MG63 (cell line): ENCODE data around the gene AQP2. TPM values are rescaled to one million over a fixed set of nuclear protein-coding genes. Genes with fewer than 3 reads are reported as not detected.
"Not testable (repeated sequence)": the region's sequence is repeated elsewhere in the genome, so short reads cannot be mapped to it uniquely, and the experiment has no call there.

ENCODE experiments used
- DNase-seq: peaks from one replicate; pipeline ENCODE4 v3.0.0-alpha.2; 2020
- H3K27me3 ChIP-seq: fragments of 250-450 bp; sonication (Bioruptor Pico); 2 replicates; pipeline ENCODE4 v1.5.1; 2020; ENCODE audit warnings: mild to moderate bottlenecking, moderate library complexity
- H3K36me3 ChIP-seq: fragments of 250-450 bp; sonication (Bioruptor Pico); 2 replicates; pipeline ENCODE4 v1.5.1; 2020; ENCODE audit warnings: mild to moderate bottlenecking, moderate library complexity
- H3K4me3 ChIP-seq: fragments of 250-450 bp; sonication (Bioruptor Pico); 2 replicates; pipeline ENCODE4 v1.5.1; 2020; ENCODE audit warnings: mild to moderate bottlenecking, moderate library complexity
- H3K9me3 ChIP-seq: fragments of 250-450 bp; sonication (Bioruptor Pico); 2 replicates; pipeline ENCODE4 v1.5.1; 2020; ENCODE audit warnings: mild to moderate bottlenecking, moderate library complexity
- total RNA-seq: library from RNA; depleted of rRNA; stranded (reverse); fragments of >200 nt; shearing (Covaris generic); gene quantifications from 2 replicates; pipeline ENCODE4 v1.2.3, GENCODE V29; 2014; ENCODE audit warnings: low replicate concordance; rRNA removed

AQP2 gene
- total RNA-seq, 1 experiment from 2014 or later: not detected

DNA sequence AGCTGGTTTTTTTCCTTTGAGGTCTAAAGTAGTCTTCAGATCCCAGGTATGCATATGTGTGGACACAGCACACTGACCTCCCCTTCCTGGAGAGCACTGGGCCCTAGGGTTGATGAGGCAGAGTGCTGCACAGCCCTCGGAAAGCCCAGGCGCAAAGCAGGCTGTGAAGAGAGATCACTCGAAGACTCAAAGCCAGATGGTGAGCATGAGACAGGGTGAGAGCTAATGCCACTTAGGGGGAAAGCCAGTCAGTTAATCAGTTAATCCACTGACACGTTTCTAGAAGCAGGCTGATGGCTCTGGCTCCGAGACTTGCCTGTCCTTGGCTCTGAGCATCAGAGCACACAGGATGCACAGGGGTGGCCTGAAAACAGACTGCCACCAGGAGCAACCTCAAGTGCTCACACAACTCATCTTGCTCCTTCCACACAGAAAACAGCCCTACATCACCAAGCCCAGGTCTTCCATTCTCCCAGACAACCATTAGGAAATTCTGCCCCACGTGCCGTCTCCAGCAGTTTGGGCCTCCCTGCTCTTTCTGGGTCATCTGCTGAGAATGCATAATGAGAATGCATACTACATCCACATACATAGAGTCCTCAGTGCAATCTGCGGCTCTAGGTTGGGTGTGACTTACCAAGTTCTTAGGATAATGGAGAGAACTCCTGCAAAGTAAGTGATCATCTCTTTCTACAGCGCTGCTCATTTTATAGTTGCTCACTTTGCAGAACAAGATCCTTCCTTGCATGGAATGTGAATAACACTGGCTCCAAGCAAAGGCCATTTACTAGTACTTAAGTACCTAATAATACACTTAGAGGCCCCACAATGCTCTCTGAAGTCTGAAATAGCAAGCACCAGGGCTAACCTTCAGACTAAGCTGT lies 34.2 kb downstream of the AQP2 start:
- no peak overlapping the region for H3K4me3 ChIP-seq
- DNase-seq: no peak
- peaks cover 52% of the 10 kb centered on the region for H3K36me3 ChIP-seq
- no peaks in the 10 kb centered on the region for H3K9me3 ChIP-seq
- no peaks in the 10 kb centered on the region for H3K27me3 ChIP-seq

GRCh38 chr12:49985981-49986380 lies 35.4 kb downstream of the AQP2 start:
- Histone ChIP-seq H3K9me3 (no peaks in the 10 kb centered on the region), H3K4me3 (no peak overlapping the region), H3K36me3 (peaks cover 62% of the 10 kb centered on the region), H3K27me3 (no peaks in the 10 kb centered on the region)
- DNase-seq: no peak

DNA sequence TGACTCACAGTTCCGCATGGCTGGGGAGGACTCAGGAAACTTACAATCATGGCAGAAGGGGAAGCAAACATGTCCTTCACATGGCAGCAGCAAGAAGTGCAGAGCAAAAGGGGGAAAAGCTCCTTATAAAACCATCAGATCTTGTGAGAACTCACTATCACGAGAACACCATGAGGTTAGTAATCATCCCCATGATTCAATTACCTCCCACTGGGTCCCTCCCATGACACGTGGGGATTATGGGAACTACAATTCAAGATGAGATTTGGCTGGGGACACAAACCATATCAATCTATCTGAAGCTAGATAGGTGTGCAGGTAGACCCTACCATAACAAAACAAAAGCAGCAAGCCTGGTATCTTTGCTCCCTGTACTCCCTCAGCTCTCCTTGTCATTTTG lies 35.9 kb downstream of the AQP2 start:
- not testable (repeated sequence) for H3K9me3 ChIP-seq, DNase-seq, H3K27me3 ChIP-seq, H3K4me3 ChIP-seq
- H3K36me3 ChIP-seq: peaks cover 64% of the 10 kb centered on the region

DNA sequence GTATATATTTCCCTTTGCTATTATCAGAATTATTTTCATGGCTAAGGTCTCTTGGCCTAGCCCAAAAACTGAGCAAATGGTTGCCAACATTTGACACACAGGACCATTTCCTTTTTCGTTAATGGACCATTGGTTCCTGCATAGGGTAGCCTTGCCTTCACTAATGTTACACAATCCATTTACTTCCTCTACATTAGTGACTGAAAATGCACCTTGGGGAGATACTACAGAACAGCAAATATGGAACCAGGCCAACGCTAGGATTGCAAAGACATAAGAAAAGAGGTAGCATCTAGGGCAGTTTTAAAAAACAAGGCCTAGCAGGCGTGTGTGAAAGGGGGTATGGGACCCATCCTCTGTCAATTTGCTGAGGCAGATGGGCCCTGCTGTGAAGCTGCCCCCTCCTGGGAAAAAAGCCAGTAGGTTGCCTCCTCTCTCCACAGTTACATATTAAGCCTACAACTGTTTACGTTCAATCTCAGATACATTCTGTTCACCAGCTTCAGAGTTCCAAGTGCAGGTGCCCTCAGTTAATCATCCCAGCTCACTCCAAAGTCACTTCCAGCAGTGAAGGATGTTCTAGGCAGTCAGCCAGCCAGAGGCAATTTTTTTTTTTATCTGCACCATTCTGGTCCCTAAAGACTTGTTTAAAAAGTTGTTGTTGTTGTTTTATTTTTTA lies 37.2 kb downstream of the AQP2 start:
- no peak overlapping the region for H3K4me3 ChIP-seq
- no peaks in the 10 kb centered on the region for H3K9me3 ChIP-seq
- no peak for DNase-seq
- H3K36me3 ChIP-seq: peaks cover 77% of the 10 kb centered on the region
- no peaks in the 10 kb centered on the region for H3K27me3 ChIP-seq

DNA sequence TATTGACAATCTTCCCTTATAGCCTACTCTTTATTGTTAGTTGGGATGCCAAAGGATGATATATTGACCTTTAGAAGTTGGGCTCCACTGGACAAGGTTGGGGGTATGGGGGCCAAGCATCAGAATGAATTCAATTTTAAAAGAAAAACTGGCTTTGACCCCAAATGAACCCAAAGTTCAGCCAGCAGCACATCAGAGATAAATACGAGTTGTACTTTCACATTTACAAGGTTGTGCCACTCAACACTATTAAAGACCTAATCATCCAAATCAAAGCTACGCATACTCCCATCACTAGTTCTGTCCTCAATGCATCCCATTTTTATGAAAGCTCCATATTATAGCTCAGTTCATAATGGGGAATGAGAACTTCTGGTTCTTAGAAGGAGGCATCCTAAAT lies 38.9 kb downstream of the AQP2 start:
- peaks cover 88% of the 10 kb centered on the region for H3K36me3 ChIP-seq
- DNase-seq, H3K4me3 ChIP-seq, H3K27me3 ChIP-seq, H3K9me3 ChIP-seq: not testable (repeated sequence)

DNA sequence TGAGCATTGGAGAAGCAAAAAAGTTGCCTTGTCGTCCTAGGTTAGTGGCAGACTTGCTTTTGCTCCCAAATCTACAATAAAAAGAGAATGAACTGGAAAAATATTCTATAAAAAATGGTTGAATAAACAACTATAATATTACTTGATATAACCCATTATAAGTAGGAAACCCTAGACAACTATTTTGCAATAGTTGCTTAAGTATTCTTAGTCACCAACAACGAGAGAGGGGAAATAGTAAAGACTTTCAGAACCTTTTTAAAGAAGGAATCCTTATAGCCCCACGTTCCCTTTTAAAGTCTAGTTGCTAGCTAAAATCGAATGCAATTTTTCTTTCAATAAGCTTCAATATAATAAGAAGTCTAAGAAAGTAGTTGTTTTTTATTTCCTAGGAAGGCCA lies 39.7 kb downstream of the AQP2 start:
- Histone ChIP-seq H3K36me3 (peaks cover 88% of the 10 kb centered on the region), H3K27me3 (no peaks in the 10 kb centered on the region), H3K9me3 (no peaks in the 10 kb centered on the region), H3K4me3 (no peak overlapping the region)
- DNase-seq: no peak

DNA sequence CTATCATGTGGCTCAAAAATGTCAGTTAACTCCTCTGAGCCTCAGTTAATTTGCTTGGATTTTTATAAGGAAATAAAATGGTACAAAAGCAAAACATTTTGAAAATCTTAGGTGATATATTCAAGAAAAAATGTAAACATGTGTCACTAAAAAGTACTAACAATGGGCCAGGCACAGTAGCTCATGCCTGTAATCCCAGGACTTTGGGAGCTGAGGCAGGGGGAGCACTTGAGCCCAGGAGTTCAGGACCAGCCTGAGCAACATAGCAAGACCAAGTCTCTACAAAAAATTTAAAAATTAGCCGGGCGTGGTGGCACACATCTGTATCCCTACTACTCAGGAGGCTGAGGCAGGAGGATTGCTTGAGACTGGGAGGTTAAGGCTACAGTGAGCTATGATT lies 47.9 kb downstream of the AQP2 start:
- DNase-seq: no peak
- Histone ChIP-seq H3K4me3 (no peak overlapping the region), H3K9me3 (no peaks in the 10 kb centered on the region), H3K27me3 (no peaks in the 10 kb centered on the region), H3K36me3 (peaks cover 88% of the 10 kb centered on the region)

DNA sequence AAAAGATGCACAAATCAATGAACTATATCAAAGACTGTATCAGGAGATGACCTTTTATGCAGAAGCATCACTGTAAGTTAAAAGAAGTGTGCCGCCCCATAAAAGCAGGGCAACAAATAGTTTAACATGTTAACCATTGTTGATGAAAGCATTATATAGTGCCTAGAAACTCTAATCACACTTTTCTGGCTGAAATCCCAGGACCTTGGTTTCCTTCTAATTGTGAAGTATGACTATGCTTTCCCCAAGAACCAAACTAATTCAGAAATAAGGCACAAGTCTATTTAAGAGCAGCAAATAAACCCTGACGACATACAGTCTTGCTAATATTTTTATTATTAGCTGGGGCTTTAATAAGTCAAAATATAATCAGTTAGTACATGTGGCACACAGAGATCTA lies 53.1 kb downstream of the AQP2 start:
- no peak overlapping the region for H3K4me3 ChIP-seq
- no peak for DNase-seq

GRCh38 chr12:50004696-50005095 lies 54.2 kb downstream of the AQP2 start:
- no peaks in the 10 kb centered on the region for H3K27me3 ChIP-seq
- no peak for DNase-seq
- peaks cover 81% of the 10 kb centered on the region for H3K36me3 ChIP-seq
- no peaks in the 10 kb centered on the region for H3K9me3 ChIP-seq
- H3K4me3 ChIP-seq: no peak overlapping the region

More for the DNA sequence above, 53.1 kb downstream of the AQP2 start:
- Histone ChIP-seq H3K9me3 (no peaks in the 10 kb centered on the region), H3K27me3 (no peaks in the 10 kb centered on the region), H3K36me3 (peaks cover 82% of the 10 kb centered on the region)

DNA sequence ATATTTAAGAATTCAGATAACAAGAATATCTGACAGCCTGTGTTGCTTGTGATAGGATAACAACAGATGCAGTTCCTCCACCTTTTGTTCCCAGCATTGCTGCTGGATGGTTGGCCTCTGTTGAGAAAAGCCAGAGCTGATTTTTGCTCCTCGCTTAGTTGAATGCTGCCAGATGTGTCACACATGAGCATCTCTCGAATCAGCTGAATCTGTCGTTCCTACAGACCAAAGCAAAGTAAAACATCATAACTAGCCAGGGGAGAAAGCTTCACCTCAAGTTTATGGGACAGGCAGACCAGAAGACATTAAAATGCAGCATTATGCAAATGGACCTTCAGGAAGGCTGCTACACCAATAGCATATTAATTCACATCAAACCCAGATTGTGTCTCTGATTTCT lies 54.6 kb downstream of the AQP2 start:
- peaks cover 83% of the 10 kb centered on the region for H3K36me3 ChIP-seq

GRCh38 chr12:50006280-50006679 lies 55.7 kb downstream of the AQP2 start:
- no peaks in the 10 kb centered on the region for H3K9me3 ChIP-seq
- H3K27me3 ChIP-seq: no peaks in the 10 kb centered on the region
- no peak overlapping the region for H3K4me3 ChIP-seq
- DNase-seq: no peak
- peaks cover 81% of the 10 kb centered on the region for H3K36me3 ChIP-seq

More for the DNA sequence above, 54.6 kb downstream of the AQP2 start:
- Histone ChIP-seq H3K4me3 (no peak overlapping the region), H3K9me3 (no peaks in the 10 kb centered on the region), H3K27me3 (no peaks in the 10 kb centered on the region)
- no peak for DNase-seq

DNA sequence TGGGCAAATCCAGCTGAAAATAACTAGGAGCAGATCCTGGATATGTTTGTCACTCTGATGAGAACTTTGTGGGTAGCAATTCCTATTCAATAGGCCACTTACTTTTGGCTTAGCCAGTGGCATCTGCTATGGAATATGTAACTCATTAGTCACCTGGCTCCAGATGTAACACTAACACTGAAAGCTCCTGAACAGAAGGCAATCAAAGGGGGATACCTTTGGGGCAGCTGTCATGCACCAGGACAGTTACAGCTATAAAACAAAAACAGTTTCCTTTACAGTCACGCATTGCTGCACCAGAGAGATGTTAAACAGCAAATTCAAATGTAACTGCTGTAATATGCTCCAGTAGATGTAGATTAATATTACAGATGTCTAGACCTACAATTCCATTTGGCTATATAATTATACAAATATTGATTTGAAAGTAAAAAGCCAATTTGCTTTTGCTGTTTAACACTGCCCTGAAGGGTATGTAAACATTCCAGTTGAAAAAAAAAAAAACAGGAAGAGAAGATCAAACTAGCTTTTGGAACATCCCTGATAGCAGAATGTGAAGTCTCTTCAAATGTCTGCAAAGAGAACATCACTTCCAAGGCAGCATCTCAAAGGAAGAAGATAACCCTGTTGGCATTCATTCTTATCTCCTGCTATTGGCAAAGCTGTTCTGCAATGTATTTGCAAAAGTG lies 56.4 kb downstream of the AQP2 start:
- Histone ChIP-seq H3K9me3 (no peaks in the 10 kb centered on the region), H3K27me3 (no peaks in the 10 kb centered on the region), H3K36me3 (peaks cover 77% of the 10 kb centered on the region), H3K4me3 (no peak overlapping the region)
- DNase-seq: no peak

Other genes starting within 250 kb of the AQP2 start
- 8.8 and 12.8 TPM in 2 replicates for gene FMNL3, start 243.3 kb upstream of the AQP2 start, total RNA-seq
- 260 and 282 TPM in 2 replicates for gene TMBIM6, start 209.2 kb upstream of the AQP2 start, total RNA-seq
- 5.3 and 8.8 TPM in 2 replicates for gene NCKAP5L, start 122.3 kb upstream of the AQP2 start, total RNA-seq
- gene BCDIN3D, start 107.6 kb upstream of the AQP2 start, total RNA-seq: 1.8 and 5.8 TPM in 2 replicates
- gene FAIM2, start 46.8 kb upstream of the AQP2 start, total RNA-seq: not detected in 2 replicates
- gene AQP5, start 11.1 kb downstream of the AQP2 start, total RNA-seq: not detected in 2 replicates
- not detected in 2 replicates for gene AQP6, start 22.2 kb downstream of the AQP2 start, total RNA-seq
- 157 and 166 TPM in 2 replicates for gene RACGAP1, start 74.8 kb downstream of the AQP2 start, total RNA-seq
- 1.5 and 1.7 TPM in 2 replicates for gene ASIC1, start 106.9 kb downstream of the AQP2 start, total RNA-seq
- 26.0 and 36.1 TPM in 2 replicates for gene SMARCD1, start 134.6 kb downstream of the AQP2 start, total RNA-seq
- not detected in 2 replicates for gene GPD1, start 153.3 kb downstream of the AQP2 start, total RNA-seq
- gene COX14, start 161.5 kb downstream of the AQP2 start, total RNA-seq: 20.1 and 39.3 TPM in 2 replicates
- 38.6 and 40.3 TPM in 2 replicates for gene CERS5, start 216.6 kb downstream of the AQP2 start, total RNA-seq